ENCODE measurements around the gene SHISAL2A.
"Not testable (repeated sequence)": the region's sequence is repeated elsewhere in the genome, so short reads cannot be mapped to it uniquely, and the experiment has no call there.

SHISAL2A gene

DNA sequence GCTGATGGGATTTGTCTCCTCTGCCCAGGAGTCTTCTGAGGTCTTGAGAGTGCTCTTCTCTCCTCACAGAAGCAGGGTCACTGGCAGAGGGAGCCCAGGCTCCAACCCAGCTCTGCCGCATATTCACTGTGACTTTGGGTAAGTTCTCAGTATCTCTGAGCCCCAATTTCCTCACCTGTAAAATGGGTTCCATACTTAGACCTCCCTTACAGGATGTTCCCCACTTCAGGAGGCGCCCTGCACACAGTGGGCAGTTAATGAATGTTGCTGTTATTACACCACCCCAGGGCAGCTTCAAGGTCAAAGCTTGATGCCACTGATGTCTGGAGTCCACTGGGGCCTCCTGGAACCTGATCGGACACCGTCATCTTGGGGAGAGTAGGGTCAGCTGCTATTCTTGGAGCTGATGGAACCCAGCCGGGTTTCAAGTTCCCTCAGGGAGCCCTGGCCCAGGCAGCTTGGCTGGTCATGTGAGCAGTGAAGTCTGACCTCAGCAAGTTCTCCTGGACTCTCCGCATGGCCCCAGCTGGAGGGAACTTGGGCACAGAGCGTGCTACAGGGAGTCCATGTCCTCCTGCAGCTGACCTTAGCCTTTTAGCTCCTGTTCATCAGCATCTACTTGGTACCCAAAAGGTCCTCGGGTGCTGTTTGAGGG lies 43.4 kb downstream of the SHISAL2A start:
- no peak overlapping the region for H3K4me3 ChIP-seq (ENCODE audit: low read length)
- H3K9me3 ChIP-seq (ENCODE audit: control insufficient read depth, low read length): no peaks in the 10 kb centered on the region
- peaks cover 24% of the 10 kb centered on the region for H3K4me1 ChIP-seq (ENCODE audit: control insufficient read depth, insufficient read depth, low read length)
- DNase-seq (ENCODE audit: low read depth): no peak
- no peak overlapping the region for H3K9ac ChIP-seq (ENCODE audit: low read length)
- H3K27me3 ChIP-seq (replicated peaks; ENCODE audit: control insufficient read depth, insufficient read depth, low read length): no peaks in the 10 kb centered on the region
- H3K36me3 ChIP-seq (ENCODE audit: control insufficient read depth, insufficient read depth, low read length, severe bottlenecking): no peaks in the 10 kb centered on the region

GRCh38 chr1:52677076-52677806 lies 44.3 kb downstream of the SHISAL2A start:
- no peak for DNase-seq (ENCODE audit: low read depth)
- Histone ChIP-seq H3K4me1 (ENCODE audit: control insufficient read depth, insufficient read depth, low read length) (peaks cover 24% of the 10 kb centered on the region), H3K4me3 (ENCODE audit: low read length) (no peak overlapping the region), H3K9ac (ENCODE audit: low read length) (no peak overlapping the region), H3K36me3 (ENCODE audit: control insufficient read depth, insufficient read depth, low read length, severe bottlenecking) (no peaks in the 10 kb centered on the region), H3K27me3 (replicated peaks; ENCODE audit: control insufficient read depth, insufficient read depth, low read length) (no peaks in the 10 kb centered on the region), H3K9me3 (ENCODE audit: control insufficient read depth, low read length) (no peaks in the 10 kb centered on the region)

DNA sequence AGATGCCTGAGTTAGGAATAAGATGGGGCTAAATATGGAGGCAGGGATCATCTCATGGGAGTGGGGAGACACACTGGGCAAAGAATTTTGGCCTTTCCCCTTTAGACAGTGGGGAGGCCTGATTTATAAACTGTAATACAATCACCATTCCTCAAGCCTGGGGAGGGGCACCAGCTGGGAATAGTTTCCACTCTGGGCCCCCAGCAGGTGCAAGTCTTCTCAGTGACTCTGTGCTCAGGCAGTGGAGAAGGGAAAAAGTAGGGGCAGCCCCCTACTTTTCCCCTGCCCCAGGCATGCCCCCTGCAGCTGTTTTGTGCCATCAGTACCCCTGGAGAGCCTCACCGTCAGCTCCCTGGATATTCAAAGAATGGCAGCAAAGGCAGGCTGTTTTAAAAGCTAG lies 46.1 kb downstream of the SHISAL2A start:
- H3K27me3 ChIP-seq (replicated peaks; ENCODE audit: control insufficient read depth, insufficient read depth, low read length): no peaks in the 10 kb centered on the region
- H3K9me3 ChIP-seq (ENCODE audit: control insufficient read depth, low read length): no peaks in the 10 kb centered on the region
- H3K4me3 ChIP-seq (ENCODE audit: low read length): no peak overlapping the region
- no peak overlapping the region for H3K9ac ChIP-seq (ENCODE audit: low read length)
- no peak for DNase-seq (ENCODE audit: low read depth)
- H3K36me3 ChIP-seq (ENCODE audit: control insufficient read depth, insufficient read depth, low read length, severe bottlenecking): no peaks in the 10 kb centered on the region
- peaks cover 20% of the 10 kb centered on the region for H3K4me1 ChIP-seq (ENCODE audit: control insufficient read depth, insufficient read depth, low read length)

GRCh38 chr1:52679498-52679897 lies 46.5 kb downstream of the SHISAL2A start:
- DNase-seq (ENCODE audit: low read depth): no peak
- Histone ChIP-seq H3K27me3 (replicated peaks; ENCODE audit: control insufficient read depth, insufficient read depth, low read length) (no peaks in the 10 kb centered on the region), H3K36me3 (ENCODE audit: control insufficient read depth, insufficient read depth, low read length, severe bottlenecking) (peaks cover 2% of the 10 kb centered on the region), H3K4me1 (ENCODE audit: control insufficient read depth, insufficient read depth, low read length) (peaks cover 20% of the 10 kb centered on the region), H3K9ac (ENCODE audit: low read length) (no peak overlapping the region), H3K4me3 (ENCODE audit: low read length) (no peak overlapping the region), H3K9me3 (ENCODE audit: control insufficient read depth, low read length) (no peaks in the 10 kb centered on the region)

GRCh38 chr1:52680353-52680752 lies 47.4 kb downstream of the SHISAL2A start:
- no peaks in the 10 kb centered on the region for H3K27me3 ChIP-seq (replicated peaks; ENCODE audit: control insufficient read depth, insufficient read depth, low read length)
- H3K4me3 ChIP-seq (ENCODE audit: low read length): no peak overlapping the region
- peaks cover 20% of the 10 kb centered on the region for H3K4me1 ChIP-seq (ENCODE audit: control insufficient read depth, insufficient read depth, low read length)
- DNase-seq (ENCODE audit: low read depth): no peak
- H3K9me3 ChIP-seq (ENCODE audit: control insufficient read depth, low read length): no peaks in the 10 kb centered on the region
- no peak overlapping the region for H3K9ac ChIP-seq (ENCODE audit: low read length)
- H3K36me3 ChIP-seq (ENCODE audit: control insufficient read depth, insufficient read depth, low read length, severe bottlenecking): peaks cover 10% of the 10 kb centered on the region

DNA sequence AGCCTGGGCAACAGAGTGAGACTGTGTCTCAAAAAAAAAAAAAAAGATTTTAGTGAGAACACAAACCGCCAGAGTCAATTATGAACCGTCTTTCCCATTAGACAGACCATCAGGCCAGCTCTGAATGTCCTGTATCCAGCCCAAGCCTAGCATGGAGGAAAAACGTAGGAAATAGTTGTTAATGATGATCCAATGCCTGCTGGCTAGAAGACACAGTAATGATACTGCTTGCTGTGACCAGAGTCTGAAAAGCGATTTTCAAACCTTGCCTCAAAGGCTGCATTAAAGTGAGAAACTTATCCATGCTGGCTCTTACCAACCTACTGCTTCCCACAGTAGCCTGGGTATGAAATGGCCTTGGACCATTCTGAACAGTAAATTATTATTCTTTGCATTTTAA lies 48.2 kb downstream of the SHISAL2A start:
- peaks cover 14% of the 10 kb centered on the region for H3K36me3 ChIP-seq (ENCODE audit: control insufficient read depth, insufficient read depth, low read length, severe bottlenecking)
- peaks cover 19% of the 10 kb centered on the region for H3K4me1 ChIP-seq (ENCODE audit: control insufficient read depth, insufficient read depth, low read length)
- H3K27me3 ChIP-seq (replicated peaks; ENCODE audit: control insufficient read depth, insufficient read depth, low read length): no peaks in the 10 kb centered on the region
- no peak overlapping the region for H3K9ac ChIP-seq (ENCODE audit: low read length)
- H3K9me3 ChIP-seq (ENCODE audit: control insufficient read depth, low read length): no peaks in the 10 kb centered on the region
- no peak for DNase-seq (ENCODE audit: low read depth)
- H3K4me3 ChIP-seq (ENCODE audit: low read length): no peak overlapping the region

- Histone ChIP-seq H3K9me3 (ENCODE audit: control insufficient read depth, low read length) (no peaks in the 10 kb centered on the region), H3K4me3 (ENCODE audit: low read length) (no peak overlapping the region), H3K27me3 (replicated peaks; ENCODE audit: control insufficient read depth, insufficient read depth, low read length) (no peaks in the 10 kb centered on the region), H3K4me1 (ENCODE audit: control insufficient read depth, insufficient read depth, low read length) (no peaks in the 10 kb centered on the region), H3K36me3 (ENCODE audit: control insufficient read depth, insufficient read depth, low read length, severe bottlenecking) (peaks cover 32% of the 10 kb centered on the region), H3K9ac (ENCODE audit: low read length) (no peak overlapping the region)
- DNase-seq (ENCODE audit: low read depth): no peak
Observed at GRCh38 chr1:52683367-52683940, 50.5 kb downstream of the SHISAL2A start.

GRCh38 chr1:52684545-52684944 lies 51.6 kb downstream of the SHISAL2A start:
- Histone ChIP-seq H3K4me3 (ENCODE audit: low read length) (no peak overlapping the region), H3K27me3 (replicated peaks; ENCODE audit: control insufficient read depth, insufficient read depth, low read length) (no peaks in the 10 kb centered on the region), H3K36me3 (ENCODE audit: control insufficient read depth, insufficient read depth, low read length, severe bottlenecking) (peaks cover 41% of the 10 kb centered on the region), H3K4me1 (ENCODE audit: control insufficient read depth, insufficient read depth, low read length) (no peaks in the 10 kb centered on the region), H3K9me3 (ENCODE audit: control insufficient read depth, low read length) (no peaks in the 10 kb centered on the region), H3K9ac (ENCODE audit: low read length) (no peak overlapping the region)
- no peak for DNase-seq (ENCODE audit: low read depth)

DNA sequence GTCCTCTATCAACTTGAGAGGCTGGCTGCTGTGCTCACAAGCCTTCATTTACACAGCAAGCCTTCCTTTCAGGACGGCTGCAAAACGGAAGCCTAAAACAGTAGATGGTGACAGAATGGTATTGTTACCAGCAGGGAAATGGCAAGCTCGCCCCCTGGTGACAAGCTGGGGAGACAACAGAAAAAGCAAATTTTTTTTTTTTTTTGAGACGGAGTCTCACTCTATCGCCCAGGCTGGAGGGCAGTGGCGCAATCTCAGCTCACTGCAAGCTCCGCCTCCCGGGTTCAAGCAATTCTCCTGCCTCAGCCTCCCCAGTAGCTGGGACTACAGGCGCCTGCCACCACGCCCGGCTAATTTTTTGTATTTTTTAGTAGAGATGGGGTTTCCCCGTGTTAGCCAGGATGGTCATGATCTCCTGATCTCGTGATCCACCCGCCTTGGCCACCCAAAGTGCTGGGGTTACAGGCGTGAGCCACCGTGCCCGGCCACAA lies 53.3 kb downstream of the SHISAL2A start:
- peak; percentile 86 for DNase-seq (ENCODE audit: low read depth)
- H3K27me3 ChIP-seq (replicated peaks; ENCODE audit: control insufficient read depth, insufficient read depth, low read length); H3K4me1 ChIP-seq (ENCODE audit: control insufficient read depth, insufficient read depth, low read length); H3K9ac ChIP-seq (ENCODE audit: low read length); H3K9me3 ChIP-seq (ENCODE audit: control insufficient read depth, low read length); H3K4me3 ChIP-seq (ENCODE audit: low read length): not testable (repeated sequence)
- peaks cover 53% of the 10 kb centered on the region for H3K36me3 ChIP-seq (ENCODE audit: control insufficient read depth, insufficient read depth, low read length, severe bottlenecking)

- peaks cover 56% of the 10 kb centered on the region for H3K36me3 ChIP-seq (ENCODE audit: control insufficient read depth, insufficient read depth, low read length, severe bottlenecking)
- H3K9ac ChIP-seq (ENCODE audit: low read length): no peak overlapping the region
- no peak for DNase-seq (ENCODE audit: low read depth)
- H3K9me3 ChIP-seq (ENCODE audit: control insufficient read depth, low read length): no peaks in the 10 kb centered on the region
- no peaks in the 10 kb centered on the region for H3K27me3 ChIP-seq (replicated peaks; ENCODE audit: control insufficient read depth, insufficient read depth, low read length)
- no peak overlapping the region for H3K4me3 ChIP-seq (ENCODE audit: low read length)
- H3K4me1 ChIP-seq (ENCODE audit: control insufficient read depth, insufficient read depth, low read length): no peaks in the 10 kb centered on the region
Observed at GRCh38 chr1:52686830-52687229, 53.9 kb downstream of the SHISAL2A start.

DNA sequence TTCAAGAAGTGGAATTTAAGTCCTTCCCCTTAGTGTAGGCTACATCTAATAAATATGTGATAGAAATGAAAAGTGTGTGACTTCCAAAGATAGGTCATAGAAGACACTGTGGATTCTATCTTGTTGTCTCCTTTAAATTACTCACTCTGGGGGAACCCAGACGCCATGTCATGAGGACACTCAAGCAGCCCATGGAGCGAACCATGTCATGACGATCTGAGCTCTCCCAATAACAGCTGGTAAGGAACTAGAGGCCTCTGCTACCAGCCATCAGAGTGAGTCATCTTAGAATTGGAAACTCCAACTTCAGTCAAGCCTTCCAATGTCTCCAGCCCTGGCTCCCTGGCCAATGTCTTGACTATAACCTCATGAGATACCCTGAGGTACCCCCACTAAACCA lies 58.9 kb downstream of the SHISAL2A start:
- peaks cover 53% of the 10 kb centered on the region for H3K36me3 ChIP-seq (ENCODE audit: control insufficient read depth, insufficient read depth, low read length, severe bottlenecking)
- no peaks in the 10 kb centered on the region for H3K27me3 ChIP-seq (replicated peaks; ENCODE audit: control insufficient read depth, insufficient read depth, low read length)
- DNase-seq (ENCODE audit: low read depth): no peak
- no peaks in the 10 kb centered on the region for H3K4me1 ChIP-seq (ENCODE audit: control insufficient read depth, insufficient read depth, low read length)
- no peaks in the 10 kb centered on the region for H3K9me3 ChIP-seq (ENCODE audit: control insufficient read depth, low read length)
- H3K9ac ChIP-seq (ENCODE audit: low read length): no peak overlapping the region
- H3K4me3 ChIP-seq (ENCODE audit: low read length): no peak overlapping the region

Data from adipocyte (in vitro differentiated cells).